GM19468 (cell line): ENCODE data around the gene BHLHA9.

Source experiments
- ATAC-seq: cut with Tn5 transposase; IDR thresholded peaks from one replicate; pipeline ENCODE4 v1.9.1; 2021; ENCODE audit warnings: mild to moderate bottlenecking, moderate library complexity, moderate number of reproducible peaks; ENCODE audit not compliant: unreplicated experiment; ENCODE audit errors: extremely low read depth

BHLHA9 gene

GRCh38 chr17:1251866-1252608, 18.2 kb upstream of the BHLHA9 start:
- no peak for ATAC-seq

DNA sequence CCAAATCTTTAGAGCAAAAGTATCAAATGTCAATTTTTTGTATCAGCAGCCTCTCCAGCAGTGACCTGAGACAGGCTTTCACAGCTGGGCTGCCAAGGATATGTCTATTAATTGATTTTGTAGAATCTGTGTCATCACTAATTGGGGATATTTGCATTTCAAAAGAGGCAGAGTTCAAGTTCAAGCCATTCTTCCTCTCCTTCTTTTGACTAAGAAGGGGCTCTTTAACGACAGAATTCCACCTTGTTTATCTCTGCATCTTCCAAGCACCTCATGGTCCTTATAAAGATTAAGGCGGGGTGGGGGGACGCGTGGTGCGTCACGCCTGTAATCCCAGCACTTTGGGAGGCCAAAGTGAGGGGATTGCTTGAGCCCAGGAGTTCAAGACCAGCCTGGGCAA, 15.2 kb upstream of the BHLHA9 start:
- ATAC-seq: no peak

GRCh38 chr17:1256699-1257098, 13.5 kb upstream of the BHLHA9 start:
- ATAC-seq: no peak

DNA sequence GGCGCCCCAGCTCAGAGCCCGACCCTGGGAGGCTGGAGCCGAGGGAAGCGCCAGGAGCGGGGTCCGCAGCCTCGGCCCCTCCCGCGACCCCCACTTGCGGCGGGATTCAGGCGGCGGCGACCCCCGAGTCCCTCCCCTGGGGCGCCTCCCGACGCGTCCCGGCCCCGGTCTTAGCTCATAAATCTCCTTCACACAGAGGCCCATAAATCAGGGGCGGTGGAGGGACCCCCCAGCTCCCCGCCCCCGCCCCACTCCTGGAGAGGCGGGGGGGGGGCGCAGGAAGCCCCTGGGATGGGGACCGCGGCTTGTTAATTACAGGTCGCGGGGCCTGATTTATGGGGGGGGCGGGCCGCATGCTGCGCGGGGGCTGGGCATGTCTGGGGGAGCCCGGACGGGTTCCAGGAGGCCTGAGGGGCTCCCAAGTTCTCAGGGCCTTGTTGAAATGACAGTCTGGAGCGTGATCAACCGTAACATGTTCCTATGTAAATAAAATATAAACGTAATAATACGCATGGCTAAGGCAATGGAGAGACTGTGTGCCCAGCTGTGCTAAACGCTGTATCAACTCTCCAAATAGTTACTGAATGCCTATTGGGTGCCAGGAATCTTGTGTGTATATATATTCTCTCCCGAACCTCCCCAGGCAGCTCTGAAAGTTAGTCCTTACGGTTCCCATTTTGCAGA, 10.0 kb upstream of the BHLHA9 start:
- ATAC-seq: no peak

- no peak for ATAC-seq
Observed at GRCh38 chr17:1260770-1261161, 9.5 kb upstream of the BHLHA9 start.

GRCh38 chr17:1264196-1264595, 6.0 kb upstream of the BHLHA9 start:
- no peak for ATAC-seq

GRCh38 chr17:1267471-1267943, 2.7 kb upstream of the BHLHA9 start:
- no peak for ATAC-seq

DNA sequence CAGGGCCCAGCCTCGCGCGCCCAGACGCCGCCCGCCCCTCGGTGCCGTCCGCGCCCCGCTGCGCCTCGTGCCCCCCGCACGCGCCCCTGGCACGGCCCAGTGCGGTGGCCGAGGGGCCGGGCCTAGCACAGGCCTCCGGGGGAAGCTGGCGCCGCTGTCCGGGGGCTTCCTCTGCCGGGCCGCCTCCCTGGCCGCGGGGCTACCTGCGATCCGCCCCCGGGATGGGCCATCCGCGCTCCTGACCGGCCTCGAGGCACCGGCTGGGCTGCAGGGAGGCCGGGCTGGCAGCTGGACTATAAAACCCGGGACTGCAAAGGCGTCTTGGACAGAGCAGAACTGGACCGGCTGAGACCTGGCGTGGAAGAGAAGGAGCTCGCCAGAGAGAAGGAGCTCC, 783 bp downstream of the BHLHA9 start:
- ATAC-seq: no peak

- ATAC-seq: no peak
Observed at GRCh38 chr17:1271441-1271840, 1.2 kb downstream of the BHLHA9 start.

GRCh38 chr17:1272701-1273100, 2.5 kb downstream of the BHLHA9 start:
- ATAC-seq: no peak

- ATAC-seq: no peak
Observed at GRCh38 chr17:1273492-1274244, 3.4 kb downstream of the BHLHA9 start.

DNA sequence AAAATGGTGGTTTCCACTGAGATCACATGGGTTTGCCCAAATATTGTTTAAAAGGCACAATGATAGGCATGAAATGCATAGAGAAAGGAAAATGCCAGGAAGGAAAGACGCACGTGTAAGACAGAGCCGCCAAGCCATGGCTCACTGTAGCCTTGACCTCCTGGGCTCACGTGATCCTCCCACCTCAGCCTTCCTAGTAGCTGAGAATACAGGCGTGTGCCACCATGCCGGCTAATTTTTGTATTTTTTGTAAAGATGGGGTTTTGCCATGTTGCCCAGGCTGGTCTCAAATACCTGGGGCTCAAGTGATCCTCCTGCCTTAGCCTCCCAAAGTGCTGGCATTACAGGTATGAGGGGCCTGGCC, 4.0 kb downstream of the BHLHA9 start:
- no peak for ATAC-seq

DNA sequence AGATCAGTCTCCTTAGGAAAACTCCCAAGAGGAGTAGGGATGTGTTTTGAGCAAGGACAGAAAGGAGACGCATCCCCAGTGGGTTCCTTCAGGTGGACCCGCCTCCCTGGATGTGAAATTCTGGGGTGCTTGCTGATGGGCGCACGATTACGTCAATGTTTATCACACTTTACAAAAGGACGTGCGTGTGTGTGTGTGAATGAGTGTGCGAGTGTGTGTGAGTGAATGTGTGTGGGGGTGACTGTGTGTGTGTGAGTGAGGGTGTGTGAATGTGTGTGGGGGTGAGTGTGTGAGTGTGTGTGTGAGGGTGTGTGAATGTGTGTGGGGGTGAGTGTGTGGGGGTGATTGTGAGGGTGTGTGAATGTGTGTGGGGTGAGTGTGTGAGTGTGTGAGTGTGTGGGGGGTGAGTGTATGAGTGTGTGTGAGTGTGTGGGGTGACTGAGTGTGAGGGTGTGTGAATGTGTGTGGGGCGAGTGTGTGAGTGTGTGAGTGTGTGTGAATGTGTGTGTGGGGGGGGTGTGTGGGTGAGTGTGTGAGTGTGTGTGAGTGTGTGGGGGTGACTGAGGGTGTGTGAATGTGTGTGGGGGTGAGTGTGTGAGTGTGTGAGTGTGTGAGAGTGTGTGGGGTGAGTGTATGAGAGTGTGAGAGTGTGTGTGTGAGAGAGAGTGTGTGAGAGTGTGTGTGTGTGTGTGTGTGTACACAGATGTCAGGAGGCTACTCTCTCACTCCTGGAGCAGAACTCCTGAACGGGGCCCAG, 5.1 kb downstream of the BHLHA9 start:
- ATAC-seq: no peak

DNA sequence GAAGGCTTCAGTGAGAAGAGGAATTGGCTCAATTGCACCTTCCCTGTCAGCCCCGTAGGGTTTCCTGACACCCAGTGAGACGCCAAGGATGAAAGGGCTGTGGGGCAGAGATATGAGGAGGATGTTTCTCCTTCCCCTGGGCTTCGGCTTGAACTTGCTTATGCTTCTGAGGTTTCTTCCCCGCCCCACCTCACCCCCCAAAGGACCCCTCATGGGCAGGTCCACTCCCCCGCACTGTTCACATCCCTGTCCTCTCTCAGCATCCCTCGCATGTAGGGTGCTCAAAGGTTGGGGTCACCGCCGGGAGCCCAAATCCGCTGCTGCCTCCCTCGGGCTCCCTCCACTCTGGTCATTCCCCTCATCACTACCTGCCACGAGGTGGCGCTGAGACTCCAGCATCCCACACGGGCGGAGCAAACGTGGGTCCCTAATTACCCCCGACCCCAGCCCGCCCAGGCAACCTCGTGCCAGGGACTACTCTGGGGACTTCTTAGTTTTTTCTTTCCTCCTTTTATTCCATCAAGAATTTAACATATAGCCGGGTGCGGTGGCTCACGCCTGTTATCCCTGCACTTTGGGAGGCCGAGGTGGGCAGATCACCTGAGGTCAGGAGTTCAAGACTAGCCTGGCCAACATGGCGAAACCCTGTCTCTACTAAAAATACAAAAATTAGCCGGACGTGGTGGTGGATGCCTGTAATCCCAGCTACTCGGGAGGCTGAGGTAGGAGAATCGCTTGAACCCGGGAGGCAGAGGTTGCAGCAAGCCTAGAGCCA, 5.9 kb downstream of the BHLHA9 start:
- ATAC-seq: no peak

- no peak for ATAC-seq
Observed at GRCh38 chr17:1280652-1281051, 10.4 kb downstream of the BHLHA9 start.

DNA sequence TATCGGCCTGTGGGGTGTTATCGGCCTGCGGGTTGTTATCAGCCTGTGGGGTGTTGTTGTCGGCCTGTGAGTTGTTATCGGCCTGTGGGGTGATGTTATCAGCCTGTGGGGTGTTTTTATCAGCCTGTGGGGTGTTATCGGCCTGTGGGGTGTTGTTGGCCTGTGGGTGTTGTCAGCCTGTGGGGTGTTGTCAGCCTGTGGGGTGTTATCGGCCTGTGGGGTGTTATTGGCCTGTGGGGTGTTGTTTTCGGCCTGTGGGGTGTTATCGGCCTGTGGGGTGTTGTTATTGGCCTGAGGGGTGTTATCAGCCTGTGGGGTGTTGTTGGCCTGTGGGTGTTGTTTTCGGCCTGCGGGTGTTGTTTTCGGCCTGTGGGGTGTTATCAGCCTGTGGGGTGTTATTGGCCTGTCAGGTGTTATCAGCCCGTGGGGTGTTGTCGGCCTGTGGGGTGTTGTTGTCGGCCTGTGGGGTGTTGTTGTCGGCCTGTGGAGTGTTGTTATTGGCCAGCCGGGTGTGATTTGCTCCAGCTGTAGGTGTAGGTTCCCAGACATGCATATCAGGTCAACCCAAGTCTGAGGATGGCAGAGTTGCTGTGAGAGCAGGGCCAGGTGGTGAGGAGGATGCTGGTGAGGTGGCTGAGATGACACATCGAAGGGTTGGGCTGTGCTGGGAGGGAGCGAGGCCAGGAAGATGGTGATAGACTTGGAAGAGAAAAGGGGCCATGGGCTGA, 16.3 kb downstream of the BHLHA9 start:
- no peak for ATAC-seq

GRCh38 chr17:1289695-1290094, 19.5 kb downstream of the BHLHA9 start:
- ATAC-seq: no peak

GRCh38 chr17:1290676-1291075, 20.4 kb downstream of the BHLHA9 start:
- no peak for ATAC-seq

- ATAC-seq: no peak
Observed at GRCh38 chr17:1294157-1294717, 24.0 kb downstream of the BHLHA9 start.
